Nephron (organoid): ENCODE data around the gene RHCE.
"Not testable (repeated sequence)": the region's sequence is repeated elsewhere in the genome, so short reads cannot be mapped to it uniquely, and the experiment has no call there.

Experiments used
- H3K27ac Mint-ChIP-seq, 3 experiments: 2 replicates each; pipeline ENCODE4 v1.8.0; 2020; ENCODE audit warnings: mixed read lengths in 3 of 3, mild to moderate bottlenecking in 2 of 3, moderate library complexity in 1 of 3
- H3K27me3 Mint-ChIP-seq: 2 replicates; pipeline ENCODE4 v1.8.0; 2021; ENCODE audit warnings: low read depth, mild to moderate bottlenecking, moderate library complexity, mixed read lengths
- H3K36me3 Mint-ChIP-seq: 2 replicates; pipeline ENCODE4 v1.8.0; 2020; ENCODE audit warnings: low read depth, mixed read lengths
- H3K4me1 Mint-ChIP-seq: 2 replicates; pipeline ENCODE4 v1.8.0; 2020; ENCODE audit warnings: mixed read lengths
- H3K4me3 Mint-ChIP-seq, 3 experiments: 2 replicates each; pipeline ENCODE4 v1.8.0; 2020; ENCODE audit warnings: mild to moderate bottlenecking in 3 of 3, mixed read lengths in 3 of 3, moderate library complexity in 2 of 3
- H3K9me3 Mint-ChIP-seq: 2 replicates; pipeline ENCODE4 v1.8.0; 2020; ENCODE audit warnings: mixed read lengths

RHCE gene

DNA sequence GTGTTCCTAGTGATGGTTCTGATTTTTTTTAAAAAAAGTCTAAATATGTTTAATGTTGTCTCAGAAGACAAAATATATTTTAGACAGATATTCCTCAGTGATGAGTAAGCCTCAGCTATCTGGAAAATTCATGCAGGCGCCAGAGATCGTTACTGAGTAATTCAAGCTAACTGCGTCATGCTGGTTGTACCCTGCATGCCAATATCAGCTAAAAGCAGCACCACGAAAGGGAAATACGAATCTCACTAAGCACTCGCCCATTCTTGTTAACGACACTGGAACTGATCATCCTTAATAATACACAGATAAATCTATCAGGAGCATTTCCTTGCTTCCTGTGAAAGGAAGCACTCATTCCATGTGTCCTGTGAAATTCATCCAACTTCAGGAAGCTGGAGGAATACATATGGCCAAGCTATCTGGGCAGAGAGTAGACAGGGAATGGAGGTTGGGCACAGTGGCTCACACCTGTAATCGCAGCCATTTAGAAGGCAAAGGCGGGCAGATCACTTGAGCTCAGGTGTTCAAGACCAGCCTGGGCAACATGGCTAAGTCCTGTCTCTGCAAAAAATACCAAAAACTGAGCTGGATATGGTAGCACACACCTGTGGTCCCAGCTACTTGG lies 100.2 kb downstream of the RHCE start:
- H3K27me3 Mint-ChIP-seq, H3K9me3 Mint-ChIP-seq, H3K27ac Mint-ChIP-seq, H3K36me3 Mint-ChIP-seq, H3K4me1 Mint-ChIP-seq, H3K4me3 Mint-ChIP-seq: not testable (repeated sequence)

DNA sequence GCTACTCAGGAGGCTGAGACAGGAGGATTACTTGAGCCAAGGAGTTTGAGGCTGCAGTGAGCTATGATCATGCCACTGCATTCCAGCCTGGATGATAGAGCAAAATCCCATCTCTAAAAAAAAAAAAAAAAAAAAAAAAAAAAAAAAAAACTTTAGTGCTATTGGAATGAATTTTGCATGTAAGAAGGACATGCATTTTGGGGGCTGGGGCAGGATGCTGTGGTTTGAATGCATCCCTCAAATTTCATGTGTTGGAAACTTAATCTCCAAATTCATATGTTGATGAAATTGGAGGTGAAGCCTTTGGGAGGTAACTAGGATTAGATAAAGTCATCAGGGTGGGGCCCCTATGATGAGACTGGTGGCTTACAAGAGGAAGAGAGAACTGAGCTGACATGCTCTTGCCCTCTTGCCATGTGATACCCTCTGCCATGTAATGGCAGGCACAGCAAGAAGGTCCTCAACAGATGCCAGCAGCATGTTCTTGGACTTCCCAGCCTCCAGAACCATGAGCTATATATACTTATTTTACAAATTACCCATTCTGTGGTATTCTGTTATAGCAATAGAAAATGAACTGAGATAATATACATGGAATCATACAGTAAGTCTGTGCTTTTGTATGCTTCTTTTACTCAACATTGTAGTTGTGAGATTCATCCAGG lies 107.7 kb downstream of the RHCE start:
- H3K27ac Mint-ChIP-seq, H3K4me1 Mint-ChIP-seq, H3K27me3 Mint-ChIP-seq, H3K9me3 Mint-ChIP-seq, H3K36me3 Mint-ChIP-seq, H3K4me3 Mint-ChIP-seq: not testable (repeated sequence)
